Chondrocyte (in vitro differentiated cells): ENCODE measurements around the gene SYNJ1. TPM values are rescaled to one million over a fixed set of nuclear protein-coding genes. Genes with fewer than 3 reads are reported as not detected.
"Not testable (repeated sequence)": the region's sequence is repeated elsewhere in the genome, so short reads cannot be mapped to it uniquely, and the experiment has no call there.

Experiments
- DNase-seq: peaks from one replicate; pipeline ENCODE4 v3.0.0; 2021; ENCODE audit warnings: mixed read lengths, low spot score
- H3K27ac Mint-ChIP-seq: one replicate; pipeline ENCODE4 v1.8.0; 2021; ENCODE audit warnings: mild to moderate bottlenecking, moderate library complexity, mixed read lengths; ENCODE audit not compliant: unreplicated experiment
- H3K27me3 Mint-ChIP-seq: 2 replicates; pipeline ENCODE4 v1.8.0; 2021; ENCODE audit warnings: low read depth, mixed read lengths
- H3K36me3 Mint-ChIP-seq: 2 replicates; pipeline ENCODE4 v1.8.0; 2021; ENCODE audit warnings: low read depth, mixed read lengths
- H3K4me1 Mint-ChIP-seq: 2 replicates; pipeline ENCODE4 v1.8.0; 2021; ENCODE audit warnings: low read depth, mild to moderate bottlenecking, mixed read lengths
- H3K4me3 Mint-ChIP-seq: one replicate; pipeline ENCODE4 v1.8.0; 2021; ENCODE audit warnings: mild to moderate bottlenecking, moderate library complexity, mixed read lengths; ENCODE audit not compliant: unreplicated experiment
- H3K9me3 Mint-ChIP-seq: 2 replicates; pipeline ENCODE4 v1.8.0; 2021; ENCODE audit warnings: low read depth, mixed read lengths
- total RNA-seq: library from RNA; stranded (reverse); gene quantifications from 3 replicates; pipeline ENCODE4 v1.2.1, GENCODE V29; 2021
- TF ChIP-seq, protein P1 (sequence below): fragments of 200-600 bp; sonication (generic); IDR thresholded peaks from 2 replicates; pipeline ENCODE4 v1.5.0; 2021; ENCODE audit warnings: antibody characterized with exemption, mild to moderate bottlenecking, moderate library complexity

The SYNJ1 gene
- total RNA-seq, 1 donor from 2014 or later, result 9.1 TPM

DNA sequence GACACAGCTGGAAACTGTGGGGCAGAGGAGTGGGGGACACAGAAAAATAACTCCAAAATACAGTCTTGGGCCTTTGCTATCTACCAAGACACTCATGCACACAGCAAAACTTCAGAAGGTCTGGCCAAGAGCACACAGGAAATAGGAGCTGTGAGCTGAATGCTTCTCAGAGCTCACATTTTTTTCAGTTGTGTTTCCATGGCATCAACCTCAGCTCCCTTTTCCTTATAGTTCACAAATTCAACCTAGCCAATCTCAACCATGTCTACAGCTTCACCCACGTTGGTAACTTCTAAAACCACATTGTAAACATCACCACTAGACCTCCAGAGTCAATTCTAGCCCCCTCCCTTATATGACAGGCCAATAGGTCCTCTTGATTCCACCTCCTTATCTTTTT, 19.6 kb upstream of the SYNJ1 start:
- no peaks in the 10 kb centered on the region for H3K9me3 Mint-ChIP-seq
- no peak overlapping the region for H3K27ac Mint-ChIP-seq
- TF ChIP-seq, protein P1, sequence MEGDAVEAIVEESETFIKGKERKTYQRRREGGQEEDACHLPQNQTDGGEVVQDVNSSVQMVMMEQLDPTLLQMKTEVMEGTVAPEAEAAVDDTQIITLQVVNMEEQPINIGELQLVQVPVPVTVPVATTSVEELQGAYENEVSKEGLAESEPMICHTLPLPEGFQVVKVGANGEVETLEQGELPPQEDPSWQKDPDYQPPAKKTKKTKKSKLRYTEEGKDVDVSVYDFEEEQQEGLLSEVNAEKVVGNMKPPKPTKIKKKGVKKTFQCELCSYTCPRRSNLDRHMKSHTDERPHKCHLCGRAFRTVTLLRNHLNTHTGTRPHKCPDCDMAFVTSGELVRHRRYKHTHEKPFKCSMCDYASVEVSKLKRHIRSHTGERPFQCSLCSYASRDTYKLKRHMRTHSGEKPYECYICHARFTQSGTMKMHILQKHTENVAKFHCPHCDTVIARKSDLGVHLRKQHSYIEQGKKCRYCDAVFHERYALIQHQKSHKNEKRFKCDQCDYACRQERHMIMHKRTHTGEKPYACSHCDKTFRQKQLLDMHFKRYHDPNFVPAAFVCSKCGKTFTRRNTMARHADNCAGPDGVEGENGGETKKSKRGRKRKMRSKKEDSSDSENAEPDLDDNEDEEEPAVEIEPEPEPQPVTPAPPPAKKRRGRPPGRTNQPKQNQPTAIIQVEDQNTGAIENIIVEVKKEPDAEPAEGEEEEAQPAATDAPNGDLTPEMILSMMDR, result no peak
- no peaks in the 10 kb centered on the region for H3K27me3 Mint-ChIP-seq
- H3K4me3 Mint-ChIP-seq, result no peak overlapping the region
- H3K4me1 Mint-ChIP-seq, result no peaks in the 10 kb centered on the region
- H3K36me3 Mint-ChIP-seq, result peaks cover 52% of the 10 kb centered on the region
- DNase-seq, result no peak

DNA sequence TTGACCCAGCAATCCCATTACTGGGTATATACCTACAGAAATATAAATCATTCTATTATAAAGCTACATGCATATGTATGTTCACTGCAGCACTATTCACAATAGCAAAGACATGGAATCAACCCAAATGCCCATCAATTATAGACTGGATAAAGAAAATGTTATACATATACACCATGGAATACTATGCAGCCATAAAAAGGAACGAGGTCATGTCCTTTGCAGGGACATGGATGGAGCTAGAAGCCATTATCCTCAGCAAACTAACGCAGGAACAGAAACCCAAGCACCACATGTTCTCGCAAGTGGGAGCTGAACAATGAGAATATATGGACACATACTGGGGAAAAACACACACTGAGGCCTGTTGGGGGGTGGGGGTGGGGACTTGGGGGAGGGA, 18.9 kb upstream of the SYNJ1 start:
- not testable (repeated sequence) for H3K27me3 Mint-ChIP-seq, H3K4me3 Mint-ChIP-seq, H3K9me3 Mint-ChIP-seq, H3K27ac Mint-ChIP-seq, DNase-seq, H3K4me1 Mint-ChIP-seq
- peaks cover 54% of the 10 kb centered on the region for H3K36me3 Mint-ChIP-seq

DNA sequence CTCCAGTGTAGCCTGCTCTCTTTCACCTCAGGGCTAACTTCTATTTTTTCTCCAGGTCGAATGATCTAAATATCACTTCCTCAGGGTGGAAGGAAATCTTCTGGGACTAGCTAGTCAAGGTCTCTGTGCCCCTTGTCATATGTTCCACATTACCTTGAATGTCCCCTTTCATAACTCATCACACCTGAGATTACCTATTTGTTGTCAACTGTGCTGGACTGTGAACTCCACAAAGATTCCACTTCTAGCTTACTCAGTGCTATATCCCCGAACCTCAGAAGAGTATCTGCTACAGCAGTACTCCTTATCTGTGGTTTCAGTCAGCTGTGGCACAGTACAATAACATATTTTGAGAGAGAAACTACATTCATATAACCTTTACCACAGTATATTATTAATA, 14.6 kb upstream of the SYNJ1 start:
- H3K4me3 Mint-ChIP-seq, result no peak overlapping the region
- no peaks in the 10 kb centered on the region for H3K4me1 Mint-ChIP-seq
- no peaks in the 10 kb centered on the region for H3K27me3 Mint-ChIP-seq
- peaks cover 50% of the 10 kb centered on the region for H3K36me3 Mint-ChIP-seq
- no peak overlapping the region for H3K27ac Mint-ChIP-seq
- TF ChIP-seq, protein P1, result no peak
- DNase-seq, result no peak
- no peaks in the 10 kb centered on the region for H3K9me3 Mint-ChIP-seq

DNA sequence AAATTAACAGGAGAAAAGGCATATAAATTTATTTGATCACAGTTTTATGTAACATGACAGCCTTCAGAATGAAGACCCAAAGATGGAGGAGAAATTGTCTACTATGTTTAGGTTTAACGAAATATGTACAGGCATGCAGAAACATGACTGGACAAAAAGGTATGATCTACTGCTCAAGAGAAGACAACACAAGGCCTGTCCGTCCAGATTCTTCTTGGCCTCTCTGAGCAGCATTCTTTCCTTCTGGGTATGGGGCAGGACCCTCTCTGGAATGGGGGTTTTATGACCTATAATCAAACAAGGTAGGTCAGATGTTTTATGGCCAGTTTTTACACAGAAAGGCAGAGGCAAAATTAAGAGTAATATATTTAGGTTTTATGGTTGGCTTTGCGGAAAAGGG, 13.5 kb upstream of the SYNJ1 start:
- Mint-ChIP-seq H3K27me3 (no peaks in the 10 kb centered on the region), H3K4me3 (no peak overlapping the region), H3K36me3 (peaks cover 42% of the 10 kb centered on the region), H3K9me3 (no peaks in the 10 kb centered on the region), H3K4me1 (no peaks in the 10 kb centered on the region), H3K27ac (no peak overlapping the region)
- TF ChIP-seq, protein P1, result no peak
- DNase-seq, result no peak

DNA sequence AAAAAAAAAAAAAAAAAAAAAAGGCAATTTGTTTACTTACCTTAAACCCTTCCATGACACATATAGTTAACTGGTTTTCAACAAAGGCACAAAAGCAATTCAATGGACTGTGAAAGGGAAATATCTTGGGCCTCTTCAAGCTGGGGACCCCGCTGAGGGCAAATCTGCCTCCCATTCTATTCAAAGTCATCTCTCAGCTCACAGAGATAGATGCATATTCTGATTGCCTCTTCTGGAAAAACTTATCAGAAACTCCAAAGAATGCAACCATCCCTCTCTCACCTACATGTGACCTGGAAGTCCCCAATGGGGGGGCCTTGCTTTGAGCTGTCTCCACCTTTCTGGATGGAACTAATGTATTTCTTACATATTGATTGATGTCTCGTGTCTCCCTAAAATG, 12.1 kb upstream of the SYNJ1 start:
- Mint-ChIP-seq H3K36me3 (peaks cover 37% of the 10 kb centered on the region), H3K27ac (no peak overlapping the region), H3K4me1 (no peaks in the 10 kb centered on the region), H3K4me3 (no peak overlapping the region), H3K27me3 (no peaks in the 10 kb centered on the region), H3K9me3 (no peaks in the 10 kb centered on the region)
- TF ChIP-seq, protein P1, result no peak
- no peak for DNase-seq

DNA sequence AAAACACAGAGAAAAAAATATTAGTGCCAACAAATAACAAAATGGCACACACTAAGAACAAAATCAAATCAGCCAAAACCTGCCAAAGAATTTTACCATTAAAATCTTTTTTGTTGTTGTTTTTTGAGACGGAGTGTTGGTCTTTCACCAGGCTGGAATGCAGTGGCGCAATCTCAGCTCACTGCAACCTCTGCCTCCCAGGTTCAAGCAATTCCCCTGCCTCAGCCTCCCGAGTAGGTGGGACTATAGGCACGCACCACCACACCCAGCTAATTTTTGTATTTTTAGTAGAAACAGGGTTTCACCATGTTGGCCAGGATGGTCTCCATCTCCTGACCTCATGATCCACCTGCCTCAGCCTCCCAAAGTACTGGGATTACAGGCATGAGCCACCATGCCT, 8.3 kb upstream of the SYNJ1 start:
- not testable (repeated sequence) for H3K4me1 Mint-ChIP-seq, H3K27me3 Mint-ChIP-seq, DNase-seq, H3K9me3 Mint-ChIP-seq, H3K4me3 Mint-ChIP-seq, H3K27ac Mint-ChIP-seq
- peaks cover 14% of the 10 kb centered on the region for H3K36me3 Mint-ChIP-seq
